Measurements from ENCODE around the gene MAP4K5. TPM values are rescaled to one million over a fixed set of nuclear protein-coding genes. Genes with fewer than 3 reads are reported as not detected.

The MAP4K5 gene
- total RNA-seq, 1 experiment from 2014 or later, result 42.8 TPM

DNA sequence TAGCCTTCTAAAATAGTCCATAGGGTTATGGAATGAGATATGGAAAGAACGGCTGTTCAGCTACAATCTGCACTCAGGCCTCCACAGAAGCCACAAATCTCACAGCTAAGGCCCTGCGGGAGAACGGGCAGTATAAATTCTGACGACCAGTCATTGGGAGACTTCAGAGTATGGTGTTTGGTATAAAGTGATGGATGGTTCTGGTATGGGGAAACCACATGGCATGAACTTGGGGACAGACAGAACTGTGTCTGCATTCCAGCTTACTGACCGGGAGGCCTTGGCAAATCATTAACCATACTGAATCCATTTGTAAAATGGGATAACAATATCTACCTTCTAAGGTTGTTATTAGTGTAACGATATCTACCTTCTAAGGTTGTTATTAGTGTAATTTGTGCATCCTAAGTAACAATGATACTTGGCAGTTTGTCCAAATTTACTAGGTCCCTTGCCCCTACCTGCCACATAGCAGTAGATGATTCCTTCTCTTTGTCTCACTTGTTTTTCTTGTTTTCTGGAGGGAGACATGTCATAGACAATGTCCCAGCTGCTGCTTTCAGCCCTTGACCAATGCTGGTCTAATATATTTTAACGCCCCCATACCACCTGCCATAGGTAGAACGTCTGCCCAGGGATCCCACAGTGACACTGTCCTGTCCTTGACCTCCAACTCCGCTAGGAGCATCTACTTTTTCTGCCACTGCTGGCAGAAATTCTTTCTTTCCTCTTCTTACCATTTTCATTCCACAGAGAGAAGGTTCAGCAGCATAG, 142.5 kb downstream of the MAP4K5 start:
- POLR2A ChIA-PET, result no interaction called here
- Mint-ChIP-seq H3K4me3 (no peak overlapping the region), H3K27ac (no peak overlapping the region), H3K27me3 (ENCODE audit: low read depth) (no peaks in the 10 kb centered on the region; the same call in 1 of the 2 replicates), H3K9me3 (no peaks in the 10 kb centered on the region), H3K4me1 (peaks cover 7% of the 10 kb centered on the region), H3K36me3 (no peaks in the 10 kb centered on the region)
- CTCF ChIA-PET, result no interaction called here
- no peak for TF ChIP-seq ATF1 (CRISPR knock-in tag; IDR thresholded peaks at IDR 0.05)
- TF ChIP-seq, protein P1, sequence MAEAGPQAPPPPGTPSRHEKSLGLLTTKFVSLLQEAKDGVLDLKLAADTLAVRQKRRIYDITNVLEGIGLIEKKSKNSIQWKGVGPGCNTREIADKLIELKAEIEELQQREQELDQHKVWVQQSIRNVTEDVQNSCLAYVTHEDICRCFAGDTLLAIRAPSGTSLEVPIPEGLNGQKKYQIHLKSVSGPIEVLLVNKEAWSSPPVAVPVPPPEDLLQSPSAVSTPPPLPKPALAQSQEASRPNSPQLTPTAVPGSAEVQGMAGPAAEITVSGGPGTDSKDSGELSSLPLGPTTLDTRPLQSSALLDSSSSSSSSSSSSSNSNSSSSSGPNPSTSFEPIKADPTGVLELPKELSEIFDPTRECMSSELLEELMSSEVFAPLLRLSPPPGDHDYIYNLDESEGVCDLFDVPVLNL (CRISPR knock-in tag; IDR thresholded peaks at IDR 0.05; ENCODE audit: borderline replicate concordance, low read depth), result no peak
- TF ChIP-seq, protein P2, sequence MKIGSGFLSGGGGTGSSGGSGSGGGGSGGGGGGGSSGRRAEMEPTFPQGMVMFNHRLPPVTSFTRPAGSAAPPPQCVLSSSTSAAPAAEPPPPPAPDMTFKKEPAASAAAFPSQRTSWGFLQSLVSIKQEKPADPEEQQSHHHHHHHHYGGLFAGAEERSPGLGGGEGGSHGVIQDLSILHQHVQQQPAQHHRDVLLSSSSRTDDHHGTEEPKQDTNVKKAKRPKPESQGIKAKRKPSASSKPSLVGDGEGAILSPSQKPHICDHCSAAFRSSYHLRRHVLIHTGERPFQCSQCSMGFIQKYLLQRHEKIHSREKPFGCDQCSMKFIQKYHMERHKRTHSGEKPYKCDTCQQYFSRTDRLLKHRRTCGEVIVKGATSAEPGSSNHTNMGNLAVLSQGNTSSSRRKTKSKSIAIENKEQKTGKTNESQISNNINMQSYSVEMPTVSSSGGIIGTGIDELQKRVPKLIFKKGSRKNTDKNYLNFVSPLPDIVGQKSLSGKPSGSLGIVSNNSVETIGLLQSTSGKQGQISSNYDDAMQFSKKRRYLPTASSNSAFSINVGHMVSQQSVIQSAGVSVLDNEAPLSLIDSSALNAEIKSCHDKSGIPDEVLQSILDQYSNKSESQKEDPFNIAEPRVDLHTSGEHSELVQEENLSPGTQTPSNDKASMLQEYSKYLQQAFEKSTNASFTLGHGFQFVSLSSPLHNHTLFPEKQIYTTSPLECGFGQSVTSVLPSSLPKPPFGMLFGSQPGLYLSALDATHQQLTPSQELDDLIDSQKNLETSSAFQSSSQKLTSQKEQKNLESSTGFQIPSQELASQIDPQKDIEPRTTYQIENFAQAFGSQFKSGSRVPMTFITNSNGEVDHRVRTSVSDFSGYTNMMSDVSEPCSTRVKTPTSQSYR (CRISPR knock-in tag; IDR thresholded peaks at IDR 0.05), result no peak
- TF ChIP-seq, protein P3, sequence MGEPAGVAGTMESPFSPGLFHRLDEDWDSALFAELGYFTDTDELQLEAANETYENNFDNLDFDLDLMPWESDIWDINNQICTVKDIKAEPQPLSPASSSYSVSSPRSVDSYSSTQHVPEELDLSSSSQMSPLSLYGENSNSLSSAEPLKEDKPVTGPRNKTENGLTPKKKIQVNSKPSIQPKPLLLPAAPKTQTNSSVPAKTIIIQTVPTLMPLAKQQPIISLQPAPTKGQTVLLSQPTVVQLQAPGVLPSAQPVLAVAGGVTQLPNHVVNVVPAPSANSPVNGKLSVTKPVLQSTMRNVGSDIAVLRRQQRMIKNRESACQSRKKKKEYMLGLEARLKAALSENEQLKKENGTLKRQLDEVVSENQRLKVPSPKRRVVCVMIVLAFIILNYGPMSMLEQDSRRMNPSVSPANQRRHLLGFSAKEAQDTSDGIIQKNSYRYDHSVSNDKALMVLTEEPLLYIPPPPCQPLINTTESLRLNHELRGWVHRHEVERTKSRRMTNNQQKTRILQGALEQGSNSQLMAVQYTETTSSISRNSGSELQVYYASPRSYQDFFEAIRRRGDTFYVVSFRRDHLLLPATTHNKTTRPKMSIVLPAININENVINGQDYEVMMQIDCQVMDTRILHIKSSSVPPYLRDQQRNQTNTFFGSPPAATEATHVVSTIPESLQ (CRISPR knock-in tag; IDR thresholded peaks at IDR 0.05), result no peak
- TF ChIP-seq, protein P4, sequence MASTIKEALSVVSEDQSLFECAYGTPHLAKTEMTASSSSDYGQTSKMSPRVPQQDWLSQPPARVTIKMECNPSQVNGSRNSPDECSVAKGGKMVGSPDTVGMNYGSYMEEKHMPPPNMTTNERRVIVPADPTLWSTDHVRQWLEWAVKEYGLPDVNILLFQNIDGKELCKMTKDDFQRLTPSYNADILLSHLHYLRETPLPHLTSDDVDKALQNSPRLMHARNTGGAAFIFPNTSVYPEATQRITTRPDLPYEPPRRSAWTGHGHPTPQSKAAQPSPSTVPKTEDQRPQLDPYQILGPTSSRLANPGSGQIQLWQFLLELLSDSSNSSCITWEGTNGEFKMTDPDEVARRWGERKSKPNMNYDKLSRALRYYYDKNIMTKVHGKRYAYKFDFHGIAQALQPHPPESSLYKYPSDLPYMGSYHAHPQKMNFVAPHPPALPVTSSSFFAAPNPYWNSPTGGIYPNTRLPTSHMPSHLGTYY (CRISPR knock-in tag; IDR thresholded peaks at IDR 0.05), result no peak
- TF ChIP-seq, protein P5, sequence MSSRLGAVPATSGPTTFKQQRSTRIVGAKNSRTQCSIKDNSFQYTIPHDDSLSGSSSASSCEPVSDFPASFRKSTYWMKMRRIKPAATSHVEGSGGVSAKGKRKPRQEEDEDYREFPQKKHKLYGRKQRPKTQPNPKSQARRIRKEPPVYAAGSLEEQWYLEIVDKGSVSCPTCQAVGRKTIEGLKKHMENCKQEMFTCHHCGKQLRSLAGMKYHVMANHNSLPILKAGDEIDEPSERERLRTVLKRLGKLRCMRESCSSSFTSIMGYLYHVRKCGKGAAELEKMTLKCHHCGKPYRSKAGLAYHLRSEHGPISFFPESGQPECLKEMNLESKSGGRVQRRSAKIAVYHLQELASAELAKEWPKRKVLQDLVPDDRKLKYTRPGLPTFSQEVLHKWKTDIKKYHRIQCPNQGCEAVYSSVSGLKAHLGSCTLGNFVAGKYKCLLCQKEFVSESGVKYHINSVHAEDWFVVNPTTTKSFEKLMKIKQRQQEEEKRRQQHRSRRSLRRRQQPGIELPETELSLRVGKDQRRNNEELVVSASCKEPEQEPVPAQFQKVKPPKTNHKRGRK (CRISPR knock-in tag; IDR thresholded peaks at IDR 0.05; ENCODE audit: borderline replicate concordance), result no peak
- TF ChIP-seq SOX15 (CRISPR knock-in tag; IDR thresholded peaks at IDR 0.05), result no peak
- TF ChIP-seq, protein P6, sequence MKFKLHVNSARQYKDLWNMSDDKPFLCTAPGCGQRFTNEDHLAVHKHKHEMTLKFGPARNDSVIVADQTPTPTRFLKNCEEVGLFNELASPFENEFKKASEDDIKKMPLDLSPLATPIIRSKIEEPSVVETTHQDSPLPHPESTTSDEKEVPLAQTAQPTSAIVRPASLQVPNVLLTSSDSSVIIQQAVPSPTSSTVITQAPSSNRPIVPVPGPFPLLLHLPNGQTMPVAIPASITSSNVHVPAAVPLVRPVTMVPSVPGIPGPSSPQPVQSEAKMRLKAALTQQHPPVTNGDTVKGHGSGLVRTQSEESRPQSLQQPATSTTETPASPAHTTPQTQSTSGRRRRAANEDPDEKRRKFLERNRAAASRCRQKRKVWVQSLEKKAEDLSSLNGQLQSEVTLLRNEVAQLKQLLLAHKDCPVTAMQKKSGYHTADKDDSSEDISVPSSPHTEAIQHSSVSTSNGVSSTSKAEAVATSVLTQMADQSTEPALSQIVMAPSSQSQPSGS (CRISPR knock-in tag; IDR thresholded peaks at IDR 0.05; ENCODE audit: borderline replicate concordance, low read depth), result no peak
- no peak for TF ChIP-seq FOXK1 (CRISPR knock-in tag; IDR thresholded peaks at IDR 0.05)
- TF ChIP-seq JUN (CRISPR knock-in tag; IDR thresholded peaks at IDR 0.05), result no peak
- TF ChIP-seq, protein P7, sequence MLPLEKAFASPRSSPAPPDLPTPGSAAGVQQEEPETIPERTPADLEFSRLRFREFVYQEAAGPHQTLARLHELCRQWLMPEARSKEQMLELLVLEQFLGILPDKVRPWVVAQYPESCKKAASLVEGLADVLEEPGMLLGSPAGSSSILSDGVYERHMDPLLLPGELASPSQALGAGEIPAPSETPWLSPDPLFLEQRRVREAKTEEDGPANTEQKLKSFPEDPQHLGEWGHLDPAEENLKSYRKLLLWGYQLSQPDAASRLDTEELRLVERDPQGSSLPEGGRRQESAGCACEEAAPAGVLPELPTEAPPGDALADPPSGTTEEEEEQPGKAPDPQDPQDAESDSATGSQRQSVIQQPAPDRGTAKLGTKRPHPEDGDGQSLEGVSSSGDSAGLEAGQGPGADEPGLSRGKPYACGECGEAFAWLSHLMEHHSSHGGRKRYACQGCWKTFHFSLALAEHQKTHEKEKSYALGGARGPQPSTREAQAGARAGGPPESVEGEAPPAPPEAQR (CRISPR knock-in tag; IDR thresholded peaks at IDR 0.05), result no peak
- no peak for TF ChIP-seq ESRRA (CRISPR knock-in tag; IDR thresholded peaks at IDR 0.05; ENCODE audit: borderline replicate concordance)
- TF ChIP-seq ZBTB21 (CRISPR knock-in tag; IDR thresholded peaks at IDR 0.05; ENCODE audit: borderline replicate concordance), result no peak
- TF ChIP-seq NFE2L1 (CRISPR knock-in tag; IDR thresholded peaks at IDR 0.05), result no peak
- no peak for TF ChIP-seq OVOL2 (CRISPR knock-in tag; IDR thresholded peaks at IDR 0.05; ENCODE audit: borderline replicate concordance)
- TF ChIP-seq GTF2I (CRISPR knock-in tag; conservative IDR thresholded peaks at IDR 0.05), result no peak
- TF ChIP-seq, protein P8, sequence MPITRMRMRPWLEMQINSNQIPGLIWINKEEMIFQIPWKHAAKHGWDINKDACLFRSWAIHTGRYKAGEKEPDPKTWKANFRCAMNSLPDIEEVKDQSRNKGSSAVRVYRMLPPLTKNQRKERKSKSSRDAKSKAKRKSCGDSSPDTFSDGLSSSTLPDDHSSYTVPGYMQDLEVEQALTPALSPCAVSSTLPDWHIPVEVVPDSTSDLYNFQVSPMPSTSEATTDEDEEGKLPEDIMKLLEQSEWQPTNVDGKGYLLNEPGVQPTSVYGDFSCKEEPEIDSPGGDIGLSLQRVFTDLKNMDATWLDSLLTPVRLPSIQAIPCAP (CRISPR knock-in tag; IDR thresholded peaks at IDR 0.05), result no peak
- TF ChIP-seq NFYB (CRISPR knock-in tag; conservative IDR thresholded peaks at IDR 0.05; ENCODE audit: low read depth), result no peak
- TF ChIP-seq ZNF232 (CRISPR knock-in tag; IDR thresholded peaks at IDR 0.05), result no peak
- no peak for TF ChIP-seq FOXJ3 (CRISPR knock-in tag; IDR thresholded peaks at IDR 0.05; ENCODE audit: borderline replicate concordance)
- ATAC-seq (no peak), DNase-seq (ENCODE audit: low spot score) (no peak)
